ENCODE data around the gene MYO18B.

MYO18B gene

DNA sequence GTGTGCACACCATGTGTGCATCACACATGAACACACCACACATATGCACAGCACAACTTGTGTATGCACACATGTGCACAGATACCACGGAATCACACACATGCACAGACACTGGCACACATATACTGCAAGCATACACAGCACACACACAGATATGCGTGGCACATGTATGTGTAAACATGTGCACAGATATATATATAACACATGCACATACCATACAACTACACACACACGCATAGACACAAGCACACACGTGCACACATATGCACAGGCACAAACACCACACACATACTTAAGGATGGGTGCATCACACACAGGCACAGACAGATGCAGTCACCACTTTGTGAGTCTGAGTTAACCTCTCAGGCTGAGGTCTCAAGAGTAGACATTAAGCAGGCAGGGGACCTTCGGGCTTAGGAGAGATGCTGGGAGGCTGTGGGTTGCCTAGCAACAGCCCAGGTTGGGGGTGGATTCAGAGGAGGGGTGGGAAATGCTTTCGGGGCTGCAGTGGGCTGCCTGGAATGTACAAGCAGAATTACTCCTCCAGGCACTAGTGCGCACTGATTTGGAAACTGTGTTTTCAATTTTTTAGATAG lies 82.9 kb downstream of the MYO18B start (continued):
- TF ChIP-seq GLIS3 (CRISPR knock-in tag; IDR thresholded peaks at IDR 0.05), result no peak

DNA sequence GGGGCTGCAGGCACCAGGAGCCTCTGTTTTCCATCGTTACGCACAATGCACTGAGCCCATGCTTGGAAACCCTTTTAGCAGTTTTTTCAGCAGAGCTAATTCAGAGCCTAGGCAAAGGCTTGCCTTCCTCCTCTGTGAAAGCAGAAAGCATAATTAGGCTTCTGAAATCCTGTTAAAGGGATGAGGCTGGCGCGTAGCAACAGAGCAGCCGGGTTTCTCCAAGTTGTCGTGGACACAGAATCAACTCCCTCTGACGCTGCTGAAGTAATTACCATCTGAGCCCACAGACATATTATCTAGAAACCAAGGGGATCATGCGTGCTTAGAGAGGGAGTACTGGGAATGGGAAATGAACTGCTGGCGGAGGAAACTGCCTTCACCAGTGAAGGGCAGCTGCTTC lies 85.4 kb downstream of the MYO18B start:
- TF ChIP-seq, protein P1, sequence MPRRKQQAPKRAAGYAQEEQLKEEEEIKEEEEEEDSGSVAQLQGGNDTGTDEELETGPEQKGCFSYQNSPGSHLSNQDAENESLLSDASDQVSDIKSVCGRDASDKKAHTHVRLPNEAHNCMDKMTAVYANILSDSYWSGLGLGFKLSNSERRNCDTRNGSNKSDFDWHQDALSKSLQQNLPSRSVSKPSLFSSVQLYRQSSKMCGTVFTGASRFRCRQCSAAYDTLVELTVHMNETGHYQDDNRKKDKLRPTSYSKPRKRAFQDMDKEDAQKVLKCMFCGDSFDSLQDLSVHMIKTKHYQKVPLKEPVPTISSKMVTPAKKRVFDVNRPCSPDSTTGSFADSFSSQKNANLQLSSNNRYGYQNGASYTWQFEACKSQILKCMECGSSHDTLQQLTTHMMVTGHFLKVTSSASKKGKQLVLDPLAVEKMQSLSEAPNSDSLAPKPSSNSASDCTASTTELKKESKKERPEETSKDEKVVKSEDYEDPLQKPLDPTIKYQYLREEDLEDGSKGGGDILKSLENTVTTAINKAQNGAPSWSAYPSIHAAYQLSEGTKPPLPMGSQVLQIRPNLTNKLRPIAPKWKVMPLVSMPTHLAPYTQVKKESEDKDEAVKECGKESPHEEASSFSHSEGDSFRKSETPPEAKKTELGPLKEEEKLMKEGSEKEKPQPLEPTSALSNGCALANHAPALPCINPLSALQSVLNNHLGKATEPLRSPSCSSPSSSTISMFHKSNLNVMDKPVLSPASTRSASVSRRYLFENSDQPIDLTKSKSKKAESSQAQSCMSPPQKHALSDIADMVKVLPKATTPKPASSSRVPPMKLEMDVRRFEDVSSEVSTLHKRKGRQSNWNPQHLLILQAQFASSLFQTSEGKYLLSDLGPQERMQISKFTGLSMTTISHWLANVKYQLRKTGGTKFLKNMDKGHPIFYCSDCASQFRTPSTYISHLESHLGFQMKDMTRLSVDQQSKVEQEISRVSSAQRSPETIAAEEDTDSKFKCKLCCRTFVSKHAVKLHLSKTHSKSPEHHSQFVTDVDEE (CRISPR knock-in tag; IDR thresholded peaks at IDR 0.05), result no peak
- TF ChIP-seq ISL1 (CRISPR knock-in tag; IDR thresholded peaks at IDR 0.05) (no peak), OSR1 (CRISPR knock-in tag; IDR thresholded peaks at IDR 0.05) (no peak), CSDC2 (CRISPR knock-in tag; IDR thresholded peaks at IDR 0.05) (no peak), PPARA (CRISPR knock-in tag; IDR thresholded peaks at IDR 0.05; ENCODE audit: borderline replicate concordance) (no peak), ZNF565 (CRISPR knock-in tag; conservative IDR thresholded peaks at IDR 0.05; ENCODE audit: low read depth) (no peak), RARB (CRISPR knock-in tag; IDR thresholded peaks at IDR 0.05) (no peak), SNAI2 (CRISPR knock-in tag; IDR thresholded peaks at IDR 0.05) (no peak), TCF4 (CRISPR knock-in tag; IDR thresholded peaks at IDR 0.05; ENCODE audit: borderline replicate concordance) (no peak), ZNF70 (CRISPR knock-in tag; IDR thresholded peaks at IDR 0.05) (no peak), ZNF8 (CRISPR knock-in tag; IDR thresholded peaks at IDR 0.05) (no peak), ARNTL (CRISPR knock-in tag; IDR thresholded peaks at IDR 0.05; ENCODE audit: borderline replicate concordance, low read depth) (no peak), ZFP30 (CRISPR knock-in tag; IDR thresholded peaks at IDR 0.05) (no peak), GLIS3 (CRISPR knock-in tag; IDR thresholded peaks at IDR 0.05) (no peak), ZFP3 (CRISPR knock-in tag; IDR thresholded peaks at IDR 0.05) (no peak)
- TF ChIP-seq, protein P2, sequence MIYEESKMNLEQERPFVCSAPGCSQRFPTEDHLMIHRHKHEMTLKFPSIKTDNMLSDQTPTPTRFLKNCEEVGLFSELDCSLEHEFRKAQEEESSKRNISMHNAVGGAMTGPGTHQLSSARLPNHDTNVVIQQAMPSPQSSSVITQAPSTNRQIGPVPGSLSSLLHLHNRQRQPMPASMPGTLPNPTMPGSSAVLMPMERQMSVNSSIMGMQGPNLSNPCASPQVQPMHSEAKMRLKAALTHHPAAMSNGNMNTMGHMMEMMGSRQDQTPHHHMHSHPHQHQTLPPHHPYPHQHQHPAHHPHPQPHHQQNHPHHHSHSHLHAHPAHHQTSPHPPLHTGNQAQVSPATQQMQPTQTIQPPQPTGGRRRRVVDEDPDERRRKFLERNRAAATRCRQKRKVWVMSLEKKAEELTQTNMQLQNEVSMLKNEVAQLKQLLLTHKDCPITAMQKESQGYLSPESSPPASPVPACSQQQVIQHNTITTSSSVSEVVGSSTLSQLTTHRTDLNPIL (CRISPR knock-in tag; IDR thresholded peaks at IDR 0.05; ENCODE audit: low read depth), result no peak
- TF ChIP-seq, protein P3, sequence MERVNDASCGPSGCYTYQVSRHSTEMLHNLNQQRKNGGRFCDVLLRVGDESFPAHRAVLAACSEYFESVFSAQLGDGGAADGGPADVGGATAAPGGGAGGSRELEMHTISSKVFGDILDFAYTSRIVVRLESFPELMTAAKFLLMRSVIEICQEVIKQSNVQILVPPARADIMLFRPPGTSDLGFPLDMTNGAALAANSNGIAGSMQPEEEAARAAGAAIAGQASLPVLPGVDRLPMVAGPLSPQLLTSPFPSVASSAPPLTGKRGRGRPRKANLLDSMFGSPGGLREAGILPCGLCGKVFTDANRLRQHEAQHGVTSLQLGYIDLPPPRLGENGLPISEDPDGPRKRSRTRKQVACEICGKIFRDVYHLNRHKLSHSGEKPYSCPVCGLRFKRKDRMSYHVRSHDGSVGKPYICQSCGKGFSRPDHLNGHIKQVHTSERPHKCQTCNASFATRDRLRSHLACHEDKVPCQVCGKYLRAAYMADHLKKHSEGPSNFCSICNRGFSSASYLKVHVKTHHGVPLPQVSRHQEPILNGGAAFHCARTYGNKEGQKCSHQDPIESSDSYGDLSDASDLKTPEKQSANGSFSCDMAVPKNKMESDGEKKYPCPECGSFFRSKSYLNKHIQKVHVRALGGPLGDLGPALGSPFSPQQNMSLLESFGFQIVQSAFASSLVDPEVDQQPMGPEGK (CRISPR knock-in tag; IDR thresholded peaks at IDR 0.05; ENCODE audit: borderline replicate concordance), result no peak
- TF ChIP-seq, protein P4, sequence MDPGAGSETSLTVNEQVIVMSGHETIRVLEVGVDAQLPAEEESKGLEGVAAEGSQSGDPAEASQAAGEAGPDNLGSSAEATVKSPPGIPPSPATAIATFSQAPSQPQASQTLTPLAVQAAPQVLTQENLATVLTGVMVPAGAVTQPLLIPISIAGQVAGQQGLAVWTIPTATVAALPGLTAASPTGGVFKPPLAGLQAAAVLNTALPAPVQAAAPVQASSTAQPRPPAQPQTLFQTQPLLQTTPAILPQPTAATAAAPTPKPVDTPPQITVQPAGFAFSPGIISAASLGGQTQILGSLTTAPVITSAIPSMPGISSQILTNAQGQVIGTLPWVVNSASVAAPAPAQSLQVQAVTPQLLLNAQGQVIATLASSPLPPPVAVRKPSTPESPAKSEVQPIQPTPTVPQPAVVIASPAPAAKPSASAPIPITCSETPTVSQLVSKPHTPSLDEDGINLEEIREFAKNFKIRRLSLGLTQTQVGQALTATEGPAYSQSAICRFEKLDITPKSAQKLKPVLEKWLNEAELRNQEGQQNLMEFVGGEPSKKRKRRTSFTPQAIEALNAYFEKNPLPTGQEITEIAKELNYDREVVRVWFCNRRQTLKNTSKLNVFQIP (CRISPR knock-in tag; IDR thresholded peaks at IDR 0.05; ENCODE audit: borderline replicate concordance, low read depth), result no peak
- ATAC-seq, result no peak

DNA sequence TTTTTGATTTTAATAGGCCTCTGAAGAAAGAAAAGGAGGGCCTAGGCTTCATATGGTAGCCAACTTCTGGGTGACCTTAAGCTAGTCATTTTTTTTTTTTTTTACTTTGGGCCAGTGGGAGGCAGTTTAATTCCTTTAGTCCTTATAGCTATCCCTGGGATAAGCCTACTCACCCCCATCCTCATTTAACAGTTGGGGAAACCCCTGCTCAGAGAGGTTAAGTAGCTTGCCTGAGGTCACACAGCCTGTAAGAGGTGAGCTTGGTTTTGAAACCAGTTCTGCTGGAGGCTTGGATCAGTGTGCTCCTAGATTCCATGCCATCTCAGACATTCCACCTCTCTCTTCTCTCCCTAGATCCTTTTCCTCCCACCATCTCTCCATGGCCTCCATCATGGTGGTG lies 86.4 kb downstream of the MYO18B start:
- ATAC-seq, result no peak
- TF ChIP-seq, protein P3 (CRISPR knock-in tag; IDR thresholded peaks at IDR 0.05; ENCODE audit: borderline replicate concordance), result no peak
- no peak for TF ChIP-seq PPARA (CRISPR knock-in tag; IDR thresholded peaks at IDR 0.05; ENCODE audit: borderline replicate concordance)
- TF ChIP-seq, protein P1 (CRISPR knock-in tag; IDR thresholded peaks at IDR 0.05), result no peak
- TF ChIP-seq ESRRG (CRISPR knock-in tag; IDR thresholded peaks at IDR 0.05), result no peak
- TF ChIP-seq, protein P2 (CRISPR knock-in tag; IDR thresholded peaks at IDR 0.05; ENCODE audit: low read depth), result no peak
- TF ChIP-seq ISL1 (CRISPR knock-in tag; IDR thresholded peaks at IDR 0.05), result no peak
- TF ChIP-seq TCF4 (CRISPR knock-in tag; IDR thresholded peaks at IDR 0.05; ENCODE audit: borderline replicate concordance), result no peak
- TF ChIP-seq, protein P5, sequence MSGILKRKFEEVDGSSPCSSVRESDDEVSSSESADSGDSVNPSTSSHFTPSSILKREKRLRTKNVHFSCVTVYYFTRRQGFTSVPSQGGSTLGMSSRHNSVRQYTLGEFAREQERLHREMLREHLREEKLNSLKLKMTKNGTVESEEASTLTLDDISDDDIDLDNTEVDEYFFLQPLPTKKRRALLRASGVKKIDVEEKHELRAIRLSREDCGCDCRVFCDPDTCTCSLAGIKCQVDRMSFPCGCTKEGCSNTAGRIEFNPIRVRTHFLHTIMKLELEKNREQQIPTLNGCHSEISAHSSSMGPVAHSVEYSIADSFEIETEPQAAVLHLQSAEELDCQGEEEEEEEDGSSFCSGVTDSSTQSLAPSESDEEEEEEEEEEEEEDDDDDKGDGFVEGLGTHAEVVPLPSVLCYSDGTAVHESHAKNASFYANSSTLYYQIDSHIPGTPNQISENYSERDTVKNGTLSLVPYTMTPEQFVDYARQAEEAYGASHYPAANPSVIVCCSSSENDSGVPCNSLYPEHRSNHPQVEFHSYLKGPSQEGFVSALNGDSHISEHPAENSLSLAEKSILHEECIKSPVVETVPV (CRISPR knock-in tag; IDR thresholded peaks at IDR 0.05), result no peak
- no peak for TF ChIP-seq ZFP30 (CRISPR knock-in tag; IDR thresholded peaks at IDR 0.05)
- TF ChIP-seq GLIS3 (CRISPR knock-in tag; IDR thresholded peaks at IDR 0.05), result no peak
- TF ChIP-seq ZFP3 (CRISPR knock-in tag; IDR thresholded peaks at IDR 0.05), result no peak
